Mesendoderm (in vitro differentiated cells): ENCODE measurements around the gene IMP3.

ENCODE experiments used
- DNase-seq: peaks from one replicate; pipeline ENCODE4 v3.0.0; 2013
- H2AK5ac ChIP-seq: 2 replicates; pipeline ENCODE4 v1.6.1; 2013; ENCODE audit warnings: low read length, inconsistent platforms
- H2BK120ac ChIP-seq: 2 replicates; pipeline ENCODE4 v1.6.1; 2013; ENCODE audit warnings: low read depth, mild to moderate bottlenecking, low read length, moderate library complexity, mixed read lengths
- H2BK15ac ChIP-seq: replicated peaks from 2 replicates; pipeline ENCODE4 v1.6.1; 2013; ENCODE audit warnings: low read depth, mild to moderate bottlenecking, moderate library complexity
- H2BK5ac ChIP-seq: 2 replicates; pipeline ENCODE4 v1.6.1; 2013; ENCODE audit warnings: low read length, inconsistent platforms
- H3K18ac ChIP-seq: 2 replicates; pipeline ENCODE4 v1.6.1; 2013; ENCODE audit warnings: mild to moderate bottlenecking, low read length, mixed read lengths
- H3K23ac ChIP-seq: one replicate; pipeline ENCODE4 v1.6.1; 2013; ENCODE audit warnings: low read length
- H3K27ac ChIP-seq: 2 replicates; pipeline ENCODE4 v1.5.1; 2013; ENCODE audit warnings: low read depth, mild to moderate bottlenecking, inconsistent platforms, low read length, moderate library complexity
- H3K27me3 ChIP-seq: 2 replicates; pipeline ENCODE4 v1.6.1; 2013; ENCODE audit warnings: low read length, control low read depth, mild to moderate bottlenecking, inconsistent platforms; ENCODE audit not compliant: insufficient read depth, poor library complexity
- H3K36me3 ChIP-seq: 2 replicates; pipeline ENCODE4 v1.6.1; 2013; ENCODE audit warnings: low read length, inconsistent platforms; ENCODE audit not compliant: control insufficient read depth, insufficient read depth
- H3K4ac ChIP-seq: one replicate; pipeline ENCODE4 v1.6.1; 2013; ENCODE audit warnings: low read depth, mild to moderate bottlenecking, low read length, moderate library complexity
- H3K4me1 ChIP-seq: 2 replicates; pipeline ENCODE4 v1.6.1; 2013; ENCODE audit warnings: low read depth, low read length, inconsistent platforms; ENCODE audit not compliant: control insufficient read depth
- H3K4me2 ChIP-seq: 2 replicates; pipeline ENCODE4 v1.6.1; 2013; ENCODE audit warnings: low read length
- H3K4me3 ChIP-seq: 2 replicates; pipeline ENCODE4 v1.5.1; 2013; ENCODE audit warnings: mild to moderate bottlenecking, low read length
- H3K56ac ChIP-seq: one replicate; pipeline ENCODE4 v1.6.1; 2013; ENCODE audit warnings: low read length
- H3K79me1 ChIP-seq: 2 replicates; pipeline ENCODE4 v1.6.1; 2013; ENCODE audit warnings: low read length, inconsistent platforms
- H3K79me2 ChIP-seq: 2 replicates; pipeline ENCODE4 v1.6.1; 2013; ENCODE audit warnings: mild to moderate bottlenecking, low read length; ENCODE audit not compliant: control insufficient read depth, insufficient read depth
- H3K9ac ChIP-seq: 2 replicates; pipeline ENCODE4 v1.6.1; 2013; ENCODE audit warnings: low read length, inconsistent platforms
- H4K5ac ChIP-seq: one replicate; pipeline ENCODE4 v1.6.1; 2013; ENCODE audit warnings: low read length
- H4K8ac ChIP-seq: one replicate; pipeline ENCODE4 v1.6.1; 2013; ENCODE audit warnings: low read depth, mild to moderate bottlenecking, control low read depth, low read length, moderate library complexity
- WGBS: extraction: QIAGEN DNeasy Blood & Tissue Kit; methylation state at CpG from one replicate; pipeline ENCODE4 v1.1.7; 2013; ENCODE audit warnings: low lambda C conversion rate, missing lambda C conversion rate; ENCODE audit not compliant: insufficient coverage; ENCODE audit errors: extremely low coverage; 5-methylcytosine and 5-hydroxymethylcytosine counted together

The IMP3 gene

DNA sequence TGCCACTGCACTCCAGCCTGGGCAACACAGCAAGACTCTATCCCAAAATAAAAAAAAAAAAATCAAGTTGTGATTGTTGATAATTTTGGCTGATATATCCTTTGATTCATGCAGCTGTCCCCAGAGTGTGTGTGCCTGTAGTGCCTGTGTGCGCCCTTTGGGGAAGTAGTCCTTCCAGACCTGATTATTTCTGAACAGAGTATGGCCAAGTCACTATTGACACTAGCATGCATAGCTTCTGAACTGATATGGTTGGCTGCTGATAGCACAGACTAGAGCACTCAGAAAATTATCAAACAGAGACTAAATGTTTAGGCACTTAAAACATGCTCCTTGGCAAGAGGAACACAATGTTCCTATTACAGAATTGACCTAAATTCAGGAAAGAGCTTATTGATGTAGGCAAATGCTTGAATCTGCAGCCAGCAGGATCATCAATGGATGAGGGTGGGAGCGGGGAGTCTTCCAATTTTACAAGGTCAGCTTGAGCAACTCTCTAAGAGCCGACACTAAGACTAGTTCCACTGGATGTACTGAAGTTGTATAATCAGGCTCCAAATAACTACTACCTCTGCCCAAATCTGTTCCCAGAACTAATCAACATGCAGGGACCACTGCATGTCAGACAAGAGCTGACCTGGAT, 43.2 kb downstream of the IMP3 start:
- H3K79me1 ChIP-seq: no peaks in the 10 kb centered on the region
- no peak overlapping the region for H4K8ac ChIP-seq
- H3K4ac ChIP-seq: no peak overlapping the region
- DNase-seq: no peak
- H3K27ac ChIP-seq: no peak overlapping the region
- no peak overlapping the region for H4K5ac ChIP-seq
- H3K4me2 ChIP-seq: no peak overlapping the region
- H2AK5ac ChIP-seq: no peak overlapping the region
- no peaks in the 10 kb centered on the region for H3K4me1 ChIP-seq
- no peak overlapping the region for H2BK5ac ChIP-seq
- no peaks in the 10 kb centered on the region for H3K27me3 ChIP-seq
- no peak overlapping the region for H3K56ac ChIP-seq
- H3K23ac ChIP-seq: no peak overlapping the region
- no CpG with 5 or more reads among the region's 3 CpGs for WGBS
- no peaks in the 10 kb centered on the region for H3K79me2 ChIP-seq
- H3K18ac ChIP-seq: no peak overlapping the region
- H2BK15ac ChIP-seq: no peak overlapping the region
- H3K36me3 ChIP-seq: peaks cover 4% of the 10 kb centered on the region
- H3K9ac ChIP-seq: no peak overlapping the region
- no peak overlapping the region for H2BK120ac ChIP-seq
- no peak overlapping the region for H3K4me3 ChIP-seq

- Histone ChIP-seq H3K27ac (no peak overlapping the region), H3K4me2 (no peak overlapping the region), H3K23ac (no peak overlapping the region), H2BK5ac (no peak overlapping the region), H3K18ac (no peak overlapping the region), H3K36me3 (peaks cover 3% of the 10 kb centered on the region), H3K4me1 (no peaks in the 10 kb centered on the region), H4K8ac (no peak overlapping the region), H2BK120ac (no peak overlapping the region), H2BK15ac (no peak overlapping the region), H3K56ac (no peak overlapping the region), H2AK5ac (no peak overlapping the region), H3K4me3 (no peak overlapping the region), H4K5ac (no peak overlapping the region), H3K79me1 (no peaks in the 10 kb centered on the region), H3K27me3 (no peaks in the 10 kb centered on the region), H3K79me2 (no peaks in the 10 kb centered on the region), H3K4ac (no peak overlapping the region), H3K9ac (no peak overlapping the region)
- no CpG with 5 or more reads among the region's 9 CpGs for WGBS
- no peak for DNase-seq
Observed at GRCh38 chr15:75594276-75594675, 45.7 kb downstream of the IMP3 start.

DNA sequence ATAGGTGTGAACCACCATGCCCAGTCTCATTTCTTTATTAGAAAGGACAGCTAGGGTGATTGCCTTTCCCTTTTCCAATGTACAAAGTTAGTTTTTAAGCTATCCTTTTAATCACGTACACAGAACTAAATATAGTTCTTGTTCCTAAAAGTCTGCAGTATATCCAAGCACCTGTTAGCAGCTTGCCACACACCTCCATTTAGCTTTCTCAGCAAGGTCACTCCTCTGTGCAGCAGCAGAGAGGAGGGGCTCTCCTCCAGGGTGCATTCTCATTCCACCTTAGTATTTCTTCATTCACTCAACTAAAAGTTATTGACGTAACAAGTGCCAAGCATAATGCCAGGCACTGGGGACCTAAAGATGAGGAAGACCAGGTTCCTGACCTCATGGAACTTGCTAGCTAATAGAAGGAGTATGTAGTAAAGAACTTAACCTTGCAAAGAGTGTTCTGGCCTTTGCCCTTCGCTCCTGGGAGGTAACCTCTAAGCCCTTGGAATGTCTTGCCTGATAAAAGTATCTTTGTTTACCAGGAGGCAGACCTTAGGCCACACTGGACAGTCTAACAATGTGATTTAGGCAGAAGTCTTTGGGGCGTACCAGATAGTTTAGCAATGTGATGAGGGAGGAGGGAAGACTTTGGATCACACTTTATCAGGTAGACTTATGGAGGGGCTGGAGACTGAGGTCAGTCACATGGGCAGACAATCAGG, 48.2 kb downstream of the IMP3 start:
- H3K27ac ChIP-seq: no peak overlapping the region
- H3K4me3 ChIP-seq: no peak overlapping the region
- H2BK120ac ChIP-seq: no peak overlapping the region
- H3K79me2 ChIP-seq: no peaks in the 10 kb centered on the region
- H3K4me2 ChIP-seq: no peak overlapping the region
- H3K56ac ChIP-seq: no peak overlapping the region
- no peak overlapping the region for H2AK5ac ChIP-seq
- H3K36me3 ChIP-seq: peaks cover under 1% of the 10 kb centered on the region
- DNase-seq: no peak
- H2BK5ac ChIP-seq: no peak overlapping the region
- no peak overlapping the region for H3K4ac ChIP-seq
- no peak overlapping the region for H3K9ac ChIP-seq
- no peak overlapping the region for H4K8ac ChIP-seq
- H4K5ac ChIP-seq: no peak overlapping the region
- WGBS: no CpG with 5 or more reads among the region's 4 CpGs
- H3K23ac ChIP-seq: no peak overlapping the region
- no peaks in the 10 kb centered on the region for H3K79me1 ChIP-seq
- H3K4me1 ChIP-seq: no peaks in the 10 kb centered on the region
- no peaks in the 10 kb centered on the region for H3K27me3 ChIP-seq
- H3K18ac ChIP-seq: no peak overlapping the region
- H2BK15ac ChIP-seq: no peak overlapping the region

DNA sequence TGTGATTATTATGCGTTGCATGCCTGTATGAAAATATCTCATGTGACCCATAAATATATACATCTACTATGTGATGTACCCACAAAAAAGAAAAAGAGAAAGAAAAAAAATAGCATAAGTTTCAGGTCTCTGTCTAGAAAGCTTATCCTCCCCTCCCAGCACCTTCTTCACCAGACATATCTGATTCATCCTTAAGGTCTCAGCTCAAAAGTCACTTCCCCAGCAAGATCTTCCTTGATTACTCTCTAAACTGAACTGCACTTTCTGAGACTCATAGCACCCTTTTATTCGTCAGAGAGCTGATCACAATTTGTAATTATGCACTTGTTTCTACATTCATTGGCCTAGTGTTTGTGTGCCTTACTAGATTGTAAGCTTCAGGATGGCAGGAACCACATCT, 49.8 kb downstream of the IMP3 start:
- Histone ChIP-seq H2BK15ac (no peak overlapping the region), H3K9ac (no peak overlapping the region), H3K4ac (no peak overlapping the region), H3K23ac (no peak overlapping the region), H2AK5ac (no peak overlapping the region), H3K56ac (no peak overlapping the region), H3K4me1 (no peaks in the 10 kb centered on the region), H3K27ac (no peak overlapping the region), H3K18ac (no peak overlapping the region), H3K4me3 (no peak overlapping the region), H4K5ac (no peak overlapping the region), H2BK5ac (no peak overlapping the region), H3K79me2 (no peaks in the 10 kb centered on the region), H3K36me3 (no peaks in the 10 kb centered on the region), H3K27me3 (no peaks in the 10 kb centered on the region), H2BK120ac (no peak overlapping the region), H4K8ac (no peak overlapping the region), H3K4me2 (no peak overlapping the region), H3K79me1 (no peaks in the 10 kb centered on the region)
- WGBS: no CpG with 5 or more reads among the region's 2 CpGs
- DNase-seq: no peak
